Mononuclear cell (primary cell): ENCODE measurements around the gene RNU11. TPM values are rescaled to one million over a fixed set of nuclear protein-coding genes. Genes with fewer than 3 reads are reported as not detected.
"Not testable (repeated sequence)": the region's sequence is repeated elsewhere in the genome, so short reads cannot be mapped to it uniquely, and the experiment has no call there.

Experiments
- H3K27me3 ChIP-seq: 2 replicates; pipeline ENCODE4 v1.6.0; 2011; ENCODE audit warnings: low read length, control low read depth; ENCODE audit not compliant: insufficient read depth
- H3K4me1 ChIP-seq: 2 replicates; pipeline ENCODE4 v1.5.1; 2011; ENCODE audit warnings: mild to moderate bottlenecking, low read length, control low read depth; ENCODE audit not compliant: insufficient read depth
- H3K4me3 ChIP-seq: 2 replicates; pipeline ENCODE4 v1.5.1; 2011; ENCODE audit warnings: mild to moderate bottlenecking, low read length, moderate library complexity
- H3K9me3 ChIP-seq: 2 replicates; pipeline ENCODE4 v1.5.1; 2011; ENCODE audit warnings: low read depth, mild to moderate bottlenecking, control low read depth, low read length
- total RNA-seq: library from RNA; depleted of rRNA; stranded (reverse); fragments of >200 nt; gene quantifications from one replicate; pipeline ENCODE4 v1.2.3, GENCODE V29; 2012

The RNU11 gene
- total RNA-seq, 1 donor = not detected

DNA sequence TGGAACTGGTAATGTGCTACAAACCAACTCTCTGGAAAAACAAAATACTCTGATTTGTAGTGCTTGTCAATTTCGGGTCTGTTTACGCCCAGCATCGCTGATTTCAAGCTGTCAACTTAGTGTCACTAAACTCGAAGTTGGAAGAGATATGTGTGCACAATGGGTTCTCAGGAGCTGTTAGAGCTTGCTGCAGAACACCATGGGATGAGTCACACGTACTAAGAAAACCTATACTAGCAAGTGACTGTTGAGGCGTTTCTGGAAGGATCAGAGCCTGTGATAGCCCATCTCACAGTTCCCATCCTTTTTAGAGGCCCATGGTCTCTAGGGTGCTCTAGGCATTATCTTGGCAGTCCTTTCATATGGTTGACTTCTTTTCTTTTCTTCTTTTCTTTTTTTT is 34.4 kb downstream of the RNU11 start:
- Histone ChIP-seq H3K4me3 (no peak overlapping the region), H3K4me1 (no peaks in the 10 kb centered on the region), H3K27me3 (no peaks in the 10 kb centered on the region), H3K9me3 (no peaks in the 10 kb centered on the region)

DNA sequence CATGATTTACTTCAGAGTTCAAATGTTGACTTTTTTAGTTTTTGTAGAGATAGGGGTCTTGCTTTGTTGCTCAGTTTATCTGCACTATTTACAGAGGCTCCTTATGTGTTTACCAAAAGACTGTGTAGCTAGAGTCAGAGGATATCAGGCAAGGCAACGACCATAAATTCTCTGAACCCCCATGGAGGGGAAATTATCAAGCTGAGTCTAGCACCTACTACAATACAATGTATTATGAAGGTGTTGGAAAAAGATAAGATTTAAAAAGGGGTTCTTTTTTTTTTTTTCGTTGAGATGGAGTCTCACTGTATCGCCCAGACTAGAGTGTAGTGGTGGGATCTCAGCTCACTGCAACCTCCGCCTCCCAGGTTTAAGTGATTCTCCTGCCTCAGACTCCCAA is 36.5 kb downstream of the RNU11 start:
- no peaks in the 10 kb centered on the region for H3K27me3 ChIP-seq
- H3K4me3 ChIP-seq = no peak overlapping the region
- H3K4me1 ChIP-seq = no peaks in the 10 kb centered on the region
- no peaks in the 10 kb centered on the region for H3K9me3 ChIP-seq

DNA sequence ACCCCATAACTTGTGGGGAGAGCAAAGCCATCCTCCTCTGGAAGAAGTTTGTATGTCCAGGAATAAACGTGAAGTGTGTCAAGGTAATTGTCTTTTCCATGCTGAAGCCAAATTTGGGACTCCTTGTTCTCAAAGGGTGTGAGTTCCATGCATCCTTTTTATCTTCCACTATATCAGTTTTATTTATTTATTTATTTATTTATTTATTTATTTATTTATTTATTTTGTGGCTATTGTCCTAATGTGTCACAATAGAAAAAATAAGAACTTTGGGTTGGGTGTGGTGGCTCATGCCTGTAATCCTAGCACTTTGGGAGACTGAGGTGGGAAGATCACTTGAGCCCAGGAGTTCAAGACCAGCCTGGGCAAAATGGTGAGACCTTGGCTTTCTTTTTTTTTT is 43.2 kb downstream of the RNU11 start:
- H3K4me1 ChIP-seq, H3K4me3 ChIP-seq, H3K9me3 ChIP-seq: not testable (repeated sequence)

More for the DNA sequence above, 43.2 kb downstream of the RNU11 start:
- not testable (repeated sequence) for H3K27me3 ChIP-seq

Other genes with a start within 250 kb of the RNU11 start
- gene RCC1, start 142.6 kb upstream of the RNU11 start, total RNA-seq = 13.0 TPM
- 20.0 TPM for gene TRNAU1AP, start 95.5 kb upstream of the RNU11 start, total RNA-seq
- 0.52 TPM for gene RAB42, start 56.3 kb upstream of the RNU11 start, total RNA-seq
- 13.5 TPM for gene TAF12, start 5.5 kb upstream of the RNU11 start, total RNA-seq
- 15.0 TPM for gene GMEB1, start 20.2 kb downstream of the RNU11 start, total RNA-seq
- 69.0 TPM for gene YTHDF2, start 88.3 kb downstream of the RNU11 start, total RNA-seq
- gene OPRD1, start 163.6 kb downstream of the RNU11 start, total RNA-seq = not detected